ENCODE data around the gene TMPRSS4. TPM values are rescaled to one million over a fixed set of nuclear protein-coding genes. Genes with fewer than 3 reads are reported as not detected.

TMPRSS4 gene
- total and polyA plus RNA-seq, 7 donors: 0.12 to 0.47 TPM; not detected in 5

- Histone ChIP-seq H3K4me3 (no peak overlapping the region), H3K36me3 (ENCODE audit: insufficient read depth in 1 of 2, low read depth in 1 of 2) (no peaks in the 10 kb centered on the region), H3K4me1 (peaks cover 18% of the 10 kb centered on the region), H3K27me3 (ENCODE audit: insufficient read depth in 3 of 3, low read length in 2 of 3) (peaks cover 0 to 20% (median 0%) of the 10 kb centered on the region in 3 donors), H3K27ac (no peak overlapping the region), H3K9me3 (no peaks in the 10 kb centered on the region)
- 23 to 40% (median 26%) methylated on average over 11 of the region's 11 CpGs for WGBS, 3 donors
- TF ChIP-seq CTCF (IDR thresholded peaks at IDR 0.05): no peak
- intact Hi-C loops (cut with DNase I): no loop called here
- no peak for DNase-seq
- ATAC-seq: peak in 1 of 4 donors; percentile 40
Measured at GRCh38 chr11:118155776-118156530, 79.1 kb downstream of the TMPRSS4 start.

- intact Hi-C loops (cut with DNase I): no loop called here
- Histone ChIP-seq H3K36me3 (ENCODE audit: insufficient read depth in 1 of 2, low read depth in 1 of 2) (no peaks in the 10 kb centered on the region), H3K27me3 (ENCODE audit: insufficient read depth in 3 of 3, low read length in 2 of 3) (peaks cover 0 to 20% (median 0%) of the 10 kb centered on the region in 3 donors), H3K9me3 (no peaks in the 10 kb centered on the region), H3K4me3 (no peak overlapping the region), H3K4me1 (peaks cover 18% of the 10 kb centered on the region), H3K27ac (no peak overlapping the region)
- peak; percentile 32 to 74 (median 68) for ATAC-seq
- no peak for DNase-seq
- WGBS, 3 donors: 7 to 10% (median 7%) methylated on average over 21 of the region's 21 CpGs
- TF ChIP-seq CTCF (IDR thresholded peaks at IDR 0.05): no peak
Measured at GRCh38 chr11:118156531-118157185, 79.8 kb downstream of the TMPRSS4 start.

- Histone ChIP-seq H3K27ac (no peak overlapping the region), H3K27me3 (ENCODE audit: insufficient read depth in 3 of 3, low read length in 2 of 3) (peaks cover 0 to 14% (median 0%) of the 10 kb centered on the region in 3 donors), H3K4me3 (no peak overlapping the region), H3K9me3 (no peaks in the 10 kb centered on the region), H3K4me1 (peaks cover 18% of the 10 kb centered on the region), H3K36me3 (ENCODE audit: insufficient read depth in 1 of 2, low read depth in 1 of 2) (no peaks in the 10 kb centered on the region)
- TF ChIP-seq CTCF (IDR thresholded peaks at IDR 0.05): no peak
- ATAC-seq (peak in 3 of 4 donors; percentile 5 to 27 (median 12)), DNase-seq (no peak)
- intact Hi-C loops (cut with DNase I): no loop called here
- 21 to 31% (median 29%) methylated on average over 10 of the region's 10 CpGs for WGBS, 3 donors
Measured at GRCh38 chr11:118157186-118157895, 80.5 kb downstream of the TMPRSS4 start.

- no peak for ATAC-seq
- intact Hi-C loops (cut with DNase I): no loop called here
- Histone ChIP-seq H3K4me1 (no peaks in the 10 kb centered on the region), H3K27ac (no peak overlapping the region), H3K4me3 (no peak overlapping the region), H3K36me3 (ENCODE audit: insufficient read depth in 1 of 2, low read depth in 1 of 2) (no peaks in the 10 kb centered on the region), H3K27me3 (ENCODE audit: insufficient read depth in 3 of 3, low read length in 2 of 3) (no peaks in the 10 kb centered on the region), H3K9me3 (no peaks in the 10 kb centered on the region)
- DNase-seq: peak in 1 of 2 donors; percentile 7
- 75 to 93% (median 84%) methylated on average over 6 of the region's 6 CpGs for WGBS, 3 donors
- no peak for TF ChIP-seq CTCF (IDR thresholded peaks at IDR 0.05)
Measured at GRCh38 chr11:118161786-118162185, 84.9 kb downstream of the TMPRSS4 start.

Data from psoas muscle (tissue), 8 donors.